T-helper 2 cell treated with Interferon-gamma antibody and Interleukin-4, amounts not matched to agents 5 μg/mL and 100 μg/mL, for 36 hours (primary cell): ENCODE data around the gene MAD1L1.
"Not testable (repeated sequence)": the region's sequence is repeated elsewhere in the genome, so short reads cannot be mapped to it uniquely, and the experiment has no call there.

ENCODE experiments used
- DNase-seq: peaks from one replicate; pipeline ENCODE4 v3.0.0; 2021; ENCODE audit warnings: low spot score
- H3K27ac Mint-ChIP-seq: one replicate; pipeline ENCODE4 v1.8.0; 2021; ENCODE audit warnings: mild to moderate bottlenecking, mixed read lengths
- H3K27me3 Mint-ChIP-seq: one replicate; pipeline ENCODE4 v1.8.0; 2021; ENCODE audit warnings: low read depth, mixed read lengths
- H3K36me3 Mint-ChIP-seq: one replicate; pipeline ENCODE4 v1.8.0; 2021; ENCODE audit warnings: low read depth, mixed read lengths
- H3K4me1 Mint-ChIP-seq: one replicate; pipeline ENCODE4 v1.8.0; 2021; ENCODE audit warnings: low read depth, mixed read lengths
- H3K4me3 Mint-ChIP-seq: one replicate; pipeline ENCODE4 v1.8.0; 2022; ENCODE audit warnings: mild to moderate bottlenecking, moderate library complexity, mixed read lengths
- H3K9me3 Mint-ChIP-seq: one replicate; pipeline ENCODE4 v1.8.0; 2021; ENCODE audit warnings: mixed read lengths

MAD1L1 gene

GRCh38 chr7:1826931-1827330 lies 405.8 kb downstream of the MAD1L1 start:
- peaks cover 18% of the 10 kb centered on the region for H3K9me3 Mint-ChIP-seq
- H3K4me3 Mint-ChIP-seq, H3K4me1 Mint-ChIP-seq, DNase-seq, H3K27ac Mint-ChIP-seq, H3K27me3 Mint-ChIP-seq: not testable (repeated sequence)
- peaks cover 20% of the 10 kb centered on the region for H3K36me3 Mint-ChIP-seq

GRCh38 chr7:1825897-1826741 lies 406.6 kb downstream of the MAD1L1 start:
- H3K4me1 Mint-ChIP-seq = no peaks in the 10 kb centered on the region
- H3K27ac Mint-ChIP-seq = no peak overlapping the region
- DNase-seq = no peak
- H3K36me3 Mint-ChIP-seq = peaks cover 15% of the 10 kb centered on the region
- H3K9me3 Mint-ChIP-seq = peaks cover 14% of the 10 kb centered on the region
- no peak overlapping the region for H3K4me3 Mint-ChIP-seq
- H3K27me3 Mint-ChIP-seq = peaks cover 5% of the 10 kb centered on the region

GRCh38 chr7:1825647-1825896 lies 407.2 kb downstream of the MAD1L1 start:
- H3K4me1 Mint-ChIP-seq, H3K27me3 Mint-ChIP-seq, H3K27ac Mint-ChIP-seq, DNase-seq, H3K4me3 Mint-ChIP-seq: not testable (repeated sequence)
- H3K36me3 Mint-ChIP-seq = peaks cover 14% of the 10 kb centered on the region
- peaks cover 12% of the 10 kb centered on the region for H3K9me3 Mint-ChIP-seq

- H3K27me3 Mint-ChIP-seq, H3K4me1 Mint-ChIP-seq, H3K4me3 Mint-ChIP-seq, H3K27ac Mint-ChIP-seq, DNase-seq: not testable (repeated sequence)
- peaks cover 11% of the 10 kb centered on the region for H3K9me3 Mint-ChIP-seq
- H3K36me3 Mint-ChIP-seq = peaks cover 11% of the 10 kb centered on the region
Observed at GRCh38 chr7:1824882-1825646, 407.7 kb downstream of the MAD1L1 start.

- not testable (repeated sequence) for H3K9me3 Mint-ChIP-seq, H3K27ac Mint-ChIP-seq, DNase-seq, H3K36me3 Mint-ChIP-seq, H3K4me1 Mint-ChIP-seq, H3K4me3 Mint-ChIP-seq
- peaks cover 13% of the 10 kb centered on the region for H3K27me3 Mint-ChIP-seq
Observed at GRCh38 chr7:1824151-1824881, 408.4 kb downstream of the MAD1L1 start.

- Mint-ChIP-seq H3K4me3 (no peak overlapping the region), H3K4me1 (peaks cover 8% of the 10 kb centered on the region), H3K27me3 (peaks cover 13% of the 10 kb centered on the region), H3K36me3 (peaks cover under 1% of the 10 kb centered on the region), H3K27ac (no peak overlapping the region), H3K9me3 (peaks cover 1% of the 10 kb centered on the region)
- DNase-seq = no peak
Observed at GRCh38 chr7:1823376-1824150, 409.2 kb downstream of the MAD1L1 start.

- Mint-ChIP-seq H3K4me1 (peaks cover 8% of the 10 kb centered on the region), H3K36me3 (no peaks in the 10 kb centered on the region), H3K27ac (no peak overlapping the region), H3K27me3 (peaks cover 13% of the 10 kb centered on the region), H3K9me3 (no peaks in the 10 kb centered on the region), H3K4me3 (no peak overlapping the region)
- DNase-seq = no peak
Observed at GRCh38 chr7:1819259-1819841, 413.4 kb downstream of the MAD1L1 start.

GRCh38 chr7:1818575-1819258 lies 414.0 kb downstream of the MAD1L1 start:
- Mint-ChIP-seq H3K36me3 (no peaks in the 10 kb centered on the region), H3K4me1 (peaks cover 8% of the 10 kb centered on the region), H3K27me3 (peaks cover 13% of the 10 kb centered on the region), H3K27ac (no peak overlapping the region), H3K4me3 (no peak overlapping the region), H3K9me3 (no peaks in the 10 kb centered on the region)
- no peak for DNase-seq

- no peak for DNase-seq
- Mint-ChIP-seq H3K27ac (no peak overlapping the region), H3K36me3 (no peaks in the 10 kb centered on the region)
Observed at GRCh38 chr7:1817061-1817712, 415.6 kb downstream of the MAD1L1 start.

GRCh38 chr7:1816451-1816850 lies 416.3 kb downstream of the MAD1L1 start:
- not testable (repeated sequence) for H3K4me1 Mint-ChIP-seq, H3K9me3 Mint-ChIP-seq, DNase-seq, H3K36me3 Mint-ChIP-seq, H3K4me3 Mint-ChIP-seq, H3K27ac Mint-ChIP-seq
- H3K27me3 Mint-ChIP-seq = peaks cover 11% of the 10 kb centered on the region

More at GRCh38 chr7:1817061-1817712, 415.6 kb downstream of the MAD1L1 start:
- H3K27me3 Mint-ChIP-seq = peaks cover 13% of the 10 kb centered on the region
- H3K4me1 Mint-ChIP-seq = peaks cover 8% of the 10 kb centered on the region
- H3K4me3 Mint-ChIP-seq = no peak overlapping the region
- no peaks in the 10 kb centered on the region for H3K9me3 Mint-ChIP-seq

- not testable (repeated sequence) for H3K4me1 Mint-ChIP-seq, H3K36me3 Mint-ChIP-seq, H3K27ac Mint-ChIP-seq, H3K9me3 Mint-ChIP-seq, DNase-seq, H3K4me3 Mint-ChIP-seq, H3K27me3 Mint-ChIP-seq
Observed at GRCh38 chr7:1815551-1816281, 417.0 kb downstream of the MAD1L1 start.

- Mint-ChIP-seq H3K9me3 (no peaks in the 10 kb centered on the region), H3K4me1 (peaks cover 6% of the 10 kb centered on the region), H3K27me3 (peaks cover 5% of the 10 kb centered on the region), H3K4me3 (no peak overlapping the region), H3K36me3 (no peaks in the 10 kb centered on the region), H3K27ac (no peak overlapping the region)
- no peak for DNase-seq
Observed at GRCh38 chr7:1815051-1815481, 417.7 kb downstream of the MAD1L1 start.
